ENCODE measurements around the gene RBM44.
"Not testable (repeated sequence)": the region's sequence is repeated elsewhere in the genome, so short reads cannot be mapped to it uniquely, and the experiment has no call there.

Gene RBM44

DNA sequence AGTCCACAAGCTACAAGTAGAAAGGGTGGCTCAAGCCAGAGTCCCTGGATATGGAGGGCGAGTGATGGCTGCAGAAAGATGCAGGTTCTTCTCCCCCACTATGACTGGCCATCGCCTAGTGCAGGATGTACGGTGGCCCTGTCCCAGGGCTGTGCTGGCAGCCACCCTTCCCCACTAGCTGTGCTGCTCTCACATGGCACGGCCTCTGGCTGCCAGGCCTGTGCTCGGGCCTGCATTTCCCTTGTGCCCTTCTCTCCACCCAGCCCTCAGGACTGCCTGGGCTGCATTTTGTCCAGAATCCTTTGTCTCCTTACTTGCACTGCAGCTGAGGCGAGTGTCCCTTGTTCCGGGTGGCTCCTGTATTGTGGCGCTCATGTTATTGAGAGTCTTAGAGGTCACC lies 59.2 kb downstream of the RBM44 start:
- no peak for DNase-seq (ENCODE audit: low read depth in 2 of 2, low spot score in 1 of 2)

DNA sequence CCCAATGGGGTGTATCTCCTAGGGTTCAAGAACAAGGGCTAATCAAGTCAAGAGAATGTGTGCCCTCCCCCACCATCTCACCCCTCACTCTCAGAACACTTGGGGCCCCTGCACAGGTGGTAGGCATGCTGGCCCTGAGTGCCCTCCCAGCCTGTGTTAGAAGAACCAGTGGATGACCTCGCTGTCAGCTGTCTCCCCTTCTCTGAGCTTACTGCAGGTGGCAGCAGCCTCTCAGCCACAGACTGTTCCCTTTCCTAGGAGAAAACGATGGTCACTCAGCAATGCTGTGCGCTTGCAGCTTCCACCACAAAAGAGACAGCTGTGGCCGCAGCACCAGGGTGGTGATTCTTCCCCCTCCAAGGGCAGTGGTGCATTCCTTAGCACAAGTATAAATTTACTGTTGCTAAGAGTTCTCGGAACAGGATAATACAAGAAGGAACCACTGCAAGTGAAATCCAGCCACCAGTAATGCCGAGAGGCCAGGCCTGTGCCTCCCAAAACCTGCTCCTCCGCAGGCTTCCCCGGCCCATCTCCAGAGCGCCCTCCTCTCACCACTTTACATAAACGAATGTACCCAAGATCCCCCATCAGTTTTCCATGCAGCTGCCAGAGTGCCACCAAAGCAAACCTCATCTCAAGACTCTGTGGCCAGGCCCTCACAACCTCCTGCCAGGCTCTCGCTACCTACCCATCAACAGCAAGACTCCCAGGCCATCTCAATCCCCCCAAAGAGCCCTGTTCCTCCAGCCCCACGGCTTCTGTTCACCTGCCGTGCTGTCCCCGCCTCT lies 59.9 kb downstream of the RBM44 start:
- no peak for DNase-seq (ENCODE audit: low read depth in 2 of 2, low spot score in 1 of 2)

DNA sequence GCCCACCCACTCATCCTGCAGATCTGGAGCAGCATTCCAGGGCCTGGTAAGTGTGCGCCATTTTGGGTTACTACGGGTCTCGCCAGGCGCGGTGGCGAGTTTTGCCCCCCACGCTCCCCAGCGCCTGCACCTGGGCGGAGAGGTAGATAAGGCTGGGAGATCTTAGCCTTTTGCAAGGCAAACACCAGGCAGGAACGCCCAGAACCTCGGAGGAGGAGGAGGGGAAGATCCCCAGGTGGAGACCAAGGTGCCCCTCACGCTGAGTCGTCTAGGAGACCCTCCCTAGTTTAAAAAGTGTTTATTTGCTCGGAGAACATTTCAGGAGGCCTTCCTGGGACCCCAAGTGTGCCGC lies 60.5 kb downstream of the RBM44 start:
- DNase-seq (ENCODE audit: low read depth in 2 of 2, low spot score in 1 of 2), result no peak

DNA sequence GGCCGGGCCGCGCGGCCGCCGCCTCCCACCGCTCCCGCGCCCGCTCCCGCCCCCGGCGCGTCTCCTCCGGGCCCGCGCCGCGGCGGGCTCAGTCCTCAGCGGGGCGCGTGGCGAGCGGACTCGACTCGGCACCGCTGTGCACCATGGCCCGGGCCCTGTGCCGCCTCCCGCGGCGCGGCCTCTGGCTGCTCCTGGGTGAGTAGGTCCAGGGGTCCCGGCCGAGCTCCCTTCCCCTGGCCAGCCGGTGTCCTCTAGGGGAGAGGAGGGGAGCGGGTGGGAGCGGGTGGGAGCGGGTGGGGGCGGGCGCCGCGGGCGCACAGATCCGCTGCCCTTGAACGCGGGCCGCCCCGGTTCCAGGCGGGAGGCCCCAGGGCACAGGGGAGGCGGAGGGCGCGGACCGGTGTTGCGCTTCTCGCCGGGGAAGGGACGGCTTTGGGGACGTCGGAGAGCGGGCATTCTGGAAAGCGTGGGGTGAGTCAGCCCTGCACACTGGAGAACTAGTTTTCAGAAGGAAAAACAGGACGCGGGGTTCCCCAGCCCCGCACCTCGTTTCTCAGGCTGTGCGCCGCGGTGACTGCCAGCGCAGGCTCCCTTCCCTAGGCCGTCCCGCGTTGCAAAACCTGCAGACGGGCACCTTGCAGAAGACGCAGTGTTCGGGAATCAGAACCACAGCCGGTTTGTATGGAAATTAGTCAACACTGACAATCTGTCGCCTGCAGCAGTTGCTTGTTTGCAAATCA lies 61.1 kb downstream of the RBM44 start, which contains the start of gene RAMP1:
TSS of gene RAMP1 (plus strand) at position 91 of the 740 bp plus-strand sequence. CDS start at position 144, 53 bp downstream.
- DNase-seq (ENCODE audit: low read depth in 2 of 2, low spot score in 1 of 2), result no peak

DNA sequence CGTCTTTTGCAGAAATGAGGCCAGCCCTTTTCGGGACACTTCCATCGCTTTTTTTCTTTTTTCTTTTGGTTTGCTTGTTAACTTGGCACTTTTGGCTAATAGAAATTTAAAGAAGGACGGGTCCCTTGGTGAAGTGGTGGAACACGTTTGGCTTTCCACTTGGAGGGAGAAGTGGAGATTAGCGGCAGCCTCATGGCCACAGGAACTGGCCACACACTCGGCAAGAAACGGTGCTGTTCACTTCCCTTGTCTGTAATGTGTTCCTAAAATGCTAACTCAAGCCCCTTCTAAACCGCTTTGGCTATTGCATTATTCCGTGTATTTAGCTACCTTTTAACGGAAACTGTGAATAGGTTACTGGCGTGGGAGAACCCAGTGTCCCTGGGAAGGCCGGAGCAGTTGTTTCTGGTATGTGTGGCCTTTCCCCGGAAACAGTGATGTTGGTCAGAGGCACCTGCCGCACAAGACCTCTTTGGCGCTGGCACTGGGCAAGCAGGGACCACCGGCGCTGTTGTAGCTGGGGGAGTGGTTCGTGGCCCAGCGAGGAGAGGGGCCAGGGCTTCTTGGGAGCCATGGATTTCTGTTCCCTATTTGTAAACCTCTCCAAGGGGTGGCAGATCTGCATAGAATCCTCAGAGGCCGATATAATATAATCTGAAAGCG lies 61.8 kb downstream of the RBM44 start:
- no peak for DNase-seq (ENCODE audit: low read depth in 2 of 2, low spot score in 1 of 2)

DNA sequence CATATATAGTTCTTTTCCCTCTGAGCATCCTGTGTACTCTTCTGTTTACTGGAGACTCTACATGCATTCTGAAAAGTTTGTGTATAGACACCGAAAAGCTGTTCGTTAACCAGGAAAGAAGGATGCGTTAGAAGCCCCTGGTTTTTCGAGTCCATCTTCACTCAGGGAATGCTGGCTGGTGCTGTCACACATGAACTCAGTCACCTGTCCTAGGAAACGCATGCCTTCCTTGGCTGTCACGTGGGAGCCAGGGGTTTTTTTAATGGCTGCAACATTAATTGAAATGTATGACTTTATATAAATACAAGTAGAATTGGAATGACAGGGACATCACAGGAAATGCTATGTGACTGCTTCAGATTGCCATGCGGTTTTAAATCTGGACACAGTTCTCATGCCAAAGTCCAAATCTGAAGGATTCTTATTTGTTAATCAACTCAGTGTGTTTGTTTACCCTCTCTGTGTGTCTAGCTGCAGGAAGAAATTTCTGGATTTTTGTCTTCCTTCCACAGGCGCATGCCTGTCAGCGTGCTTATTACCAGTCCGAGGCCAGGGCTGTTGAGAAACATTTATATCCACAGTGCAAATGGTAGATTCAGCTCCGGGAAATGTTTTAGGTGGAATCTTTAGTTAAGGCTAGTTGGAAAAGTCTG lies 63.4 kb downstream of the RBM44 start:
- no peak for DNase-seq (ENCODE audit: low read depth in 2 of 2, low spot score in 1 of 2)

DNA sequence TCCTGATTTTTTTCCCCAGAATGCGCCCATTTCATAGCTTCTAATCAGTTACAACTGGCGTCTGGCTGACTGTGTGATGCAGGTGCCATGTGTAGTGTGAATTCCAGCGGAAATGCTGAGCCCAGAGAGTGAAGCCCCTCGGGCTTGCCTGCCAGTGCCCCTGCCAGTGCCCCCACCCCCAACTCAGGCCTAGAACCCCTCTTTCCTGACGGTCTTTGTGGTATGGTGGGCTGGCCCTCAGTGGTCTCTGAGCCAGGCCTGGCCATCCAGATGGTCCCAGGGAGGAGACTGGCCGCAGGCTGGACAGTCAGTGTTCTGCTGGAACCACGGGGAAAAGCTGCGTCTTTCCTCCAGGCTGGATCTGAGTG lies 63.9 kb downstream of the RBM44 start:
- no peak for DNase-seq (ENCODE audit: low read depth in 2 of 2, low spot score in 1 of 2)

DNA sequence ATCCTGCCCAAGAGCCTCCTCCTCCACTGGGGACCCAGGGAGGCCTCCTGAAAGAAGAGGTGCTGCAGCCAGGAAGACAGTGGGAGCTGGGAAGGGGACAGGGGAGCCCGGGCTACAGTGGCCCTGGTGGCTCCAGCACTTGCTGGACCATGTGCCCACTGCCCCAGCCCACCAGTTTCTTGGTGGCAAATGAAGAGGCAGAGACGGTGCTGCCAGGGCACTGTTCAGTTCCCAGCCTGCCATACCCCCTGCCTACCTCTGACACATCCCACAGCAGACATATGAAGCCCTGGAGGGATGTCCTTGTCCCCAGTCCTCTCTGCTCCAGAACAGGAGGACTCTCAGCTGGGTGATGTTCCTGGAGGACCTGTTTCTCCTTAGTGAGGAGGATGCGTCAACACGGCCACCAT lies 64.5 kb downstream of the RBM44 start:
- DNase-seq (ENCODE audit: low read depth in 2 of 2, low spot score in 1 of 2), result no peak

DNA sequence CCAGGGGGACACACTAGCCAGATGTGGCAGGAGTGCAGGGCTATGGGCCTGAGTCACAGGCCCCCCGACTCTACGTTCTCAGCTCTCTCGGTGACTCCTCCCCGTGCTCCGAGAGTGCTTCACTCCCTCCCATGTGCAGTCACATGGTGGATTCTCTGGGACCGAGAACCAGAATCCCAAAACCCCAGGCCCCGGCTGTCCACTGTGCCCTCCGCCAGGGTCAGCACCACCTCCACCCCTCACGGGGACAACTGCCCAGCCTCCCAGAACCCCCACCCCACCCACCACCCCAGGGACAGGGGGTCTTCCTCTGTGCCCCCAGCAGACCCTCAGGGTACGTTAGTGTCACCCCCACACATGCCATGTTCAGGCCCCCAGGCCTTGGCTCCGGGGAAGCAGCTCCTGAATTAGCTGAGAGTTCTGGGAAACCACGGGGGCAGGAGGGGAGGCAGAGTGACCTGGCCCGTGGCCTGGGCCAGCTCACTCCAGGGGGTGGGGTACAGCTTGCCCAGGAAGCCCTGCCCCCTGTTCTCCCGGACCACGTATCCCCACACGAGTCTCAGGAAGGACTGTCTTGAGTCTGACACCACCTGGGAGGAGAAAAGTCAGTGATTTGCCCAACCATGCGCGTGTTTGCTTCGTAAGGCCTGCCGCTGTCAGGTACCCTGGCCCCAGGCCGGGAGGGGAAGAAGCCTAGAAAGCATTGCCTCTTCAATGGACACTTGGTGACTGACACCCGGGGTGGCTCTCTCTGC lies 65.3 kb downstream of the RBM44 start:
- no peak for DNase-seq (ENCODE audit: low read depth in 2 of 2, low spot score in 1 of 2)

DNA sequence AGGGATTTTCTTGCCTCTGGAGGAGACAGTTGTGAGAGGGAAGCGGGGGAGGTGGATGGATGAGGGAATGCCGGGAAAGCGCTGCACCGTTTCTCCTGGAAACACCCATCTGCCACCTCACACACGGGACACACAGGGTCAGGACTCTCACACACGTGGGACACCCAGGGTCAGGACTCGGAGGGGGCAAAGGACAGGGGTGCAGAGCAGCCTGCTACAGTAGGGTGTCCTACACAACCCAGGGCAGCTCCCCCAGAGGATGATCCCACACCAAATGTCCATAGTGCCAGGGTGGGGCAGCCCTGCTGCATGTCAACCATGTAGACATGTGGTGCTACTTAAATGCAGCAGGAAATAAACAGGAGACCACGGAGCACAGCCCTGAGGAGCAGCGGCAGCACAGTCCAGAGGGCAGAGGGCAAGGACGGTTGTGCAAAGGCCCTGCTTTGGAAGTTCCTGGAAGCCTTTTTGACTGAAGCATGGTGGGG lies 65.9 kb downstream of the RBM44 start:
- DNase-seq (ENCODE audit: low read depth in 2 of 2, low spot score in 1 of 2), result no peak

DNA sequence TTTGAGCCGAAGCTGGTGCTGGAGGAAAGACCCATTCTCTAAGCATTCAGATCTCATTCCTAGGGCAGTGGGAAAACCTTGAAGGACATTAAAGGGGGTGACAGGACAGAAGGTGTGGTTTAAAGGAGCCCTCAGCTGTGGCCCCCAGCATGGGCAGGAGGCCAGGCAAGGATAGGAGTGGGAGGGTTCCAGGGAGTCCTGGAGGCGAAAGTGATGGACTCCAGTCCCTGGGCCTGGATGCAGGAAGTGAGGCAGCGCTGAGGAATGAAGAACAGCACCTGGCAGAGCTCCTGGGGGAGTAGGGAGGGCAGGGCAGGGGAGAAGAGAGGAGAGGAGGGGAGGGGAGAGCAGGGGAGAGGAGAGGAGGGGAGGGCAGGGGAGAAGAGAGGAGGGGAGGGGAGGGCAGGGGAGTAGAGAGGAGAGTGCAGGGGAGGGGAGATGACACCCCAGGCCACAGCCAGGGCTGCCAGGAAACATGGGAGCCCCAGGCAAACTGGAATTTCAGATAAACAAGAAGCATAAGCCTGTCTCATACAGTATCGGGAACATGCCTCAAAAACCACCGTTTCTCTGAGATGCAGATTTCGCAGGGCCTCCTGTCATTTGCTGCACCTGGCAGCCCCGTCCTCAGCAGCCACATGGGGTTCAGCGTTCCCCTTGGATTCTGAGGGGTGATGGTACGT lies 66.5 kb downstream of the RBM44 start:
- DNase-seq (ENCODE audit: low read depth in 2 of 2, low spot score in 1 of 2), result no peak

DNA sequence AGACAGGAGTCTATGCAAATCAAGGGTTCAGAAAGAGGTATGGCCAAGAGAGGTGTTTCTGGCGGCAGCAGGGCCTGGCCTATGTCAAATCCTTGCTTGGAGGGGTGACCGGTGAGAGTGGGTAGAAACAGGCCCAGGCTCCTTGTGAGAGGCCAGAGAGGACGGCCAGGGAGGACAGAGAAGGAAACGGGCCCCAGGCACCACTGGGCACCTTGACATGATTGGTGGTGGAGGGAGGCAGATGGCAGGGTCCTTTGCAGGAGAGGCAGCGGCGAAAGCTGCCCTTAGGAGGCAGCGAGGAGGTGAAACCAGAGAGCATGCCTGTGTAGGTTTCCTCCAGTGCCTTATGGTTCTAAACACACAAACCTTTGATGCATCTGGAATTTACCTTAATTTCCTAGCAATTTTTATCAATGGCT lies 67.1 kb downstream of the RBM44 start:
- no peak for DNase-seq (ENCODE audit: low read depth in 2 of 2, low spot score in 1 of 2)

DNA sequence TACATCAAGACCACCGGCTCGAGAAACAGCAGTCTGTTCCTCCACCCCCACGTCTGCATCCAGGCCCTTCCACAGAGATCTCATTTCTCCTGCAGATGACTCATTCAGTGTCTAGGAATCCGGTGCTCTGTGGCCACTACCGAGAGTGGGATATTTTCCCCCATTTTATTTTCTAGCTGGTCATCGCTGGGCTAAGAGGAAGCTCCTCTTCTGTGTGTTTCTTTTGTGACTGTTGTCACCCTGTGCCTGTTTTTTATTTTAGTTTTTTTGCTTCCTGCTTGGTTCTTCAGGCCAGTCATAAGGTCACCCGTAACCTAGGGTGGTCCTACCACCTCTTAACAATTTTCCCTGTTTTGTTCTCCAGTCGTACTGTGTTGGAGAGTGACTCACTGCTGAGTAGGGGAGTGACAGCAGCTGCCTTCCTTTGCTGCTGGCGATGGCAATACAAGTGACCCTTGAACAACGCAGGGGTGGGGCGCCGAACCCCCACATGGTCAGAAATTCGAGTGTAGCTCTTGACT lies 67.6 kb downstream of the RBM44 start:
- DNase-seq (ENCODE audit: low read depth in 2 of 2, low spot score in 1 of 2), result no peak

DNA sequence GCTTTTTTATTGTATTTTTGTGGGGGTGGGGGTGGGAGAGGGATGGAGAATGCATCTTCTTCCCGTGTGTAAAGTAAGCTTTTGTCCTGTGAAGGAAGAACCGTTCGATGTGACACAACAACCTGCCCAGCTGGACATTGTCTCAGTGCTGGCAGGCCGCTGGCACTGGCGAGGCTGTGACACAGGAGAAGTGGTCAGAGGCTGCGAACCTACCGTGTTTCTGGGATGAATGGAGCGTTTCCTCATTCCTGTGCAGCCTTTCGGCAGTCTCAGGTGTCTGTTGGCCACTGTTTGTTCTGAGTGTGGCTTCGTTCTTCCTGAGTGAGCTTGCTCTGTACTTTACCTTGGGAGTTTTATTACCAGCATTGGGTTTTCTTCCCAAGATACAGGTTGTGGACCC lies 68.9 kb downstream of the RBM44 start:
- DNase-seq (ENCODE audit: low read depth in 2 of 2, low spot score in 1 of 2), result no peak

DNA sequence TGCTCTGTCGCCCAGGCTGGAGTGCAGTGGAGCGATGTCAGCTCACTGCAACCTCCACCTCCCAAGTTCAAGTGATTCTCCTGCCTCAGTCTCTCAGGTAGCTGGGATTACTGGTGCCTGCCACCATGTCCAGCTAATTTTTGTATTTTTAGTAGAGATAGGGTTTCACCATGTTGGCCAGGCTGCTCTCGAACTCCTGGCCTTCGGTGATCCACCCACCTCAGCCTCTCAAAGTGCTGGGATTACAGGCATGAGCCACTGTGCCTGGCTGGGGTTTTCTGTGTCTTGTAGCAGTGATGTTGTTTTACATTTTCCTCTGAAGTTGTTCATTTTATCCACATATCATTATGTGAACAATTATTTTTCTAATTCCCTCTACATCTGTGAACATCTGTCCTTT lies 69.5 kb downstream of the RBM44 start:
- DNase-seq (ENCODE audit: low read depth in 2 of 2, low spot score in 1 of 2), result not testable (repeated sequence)

DNA sequence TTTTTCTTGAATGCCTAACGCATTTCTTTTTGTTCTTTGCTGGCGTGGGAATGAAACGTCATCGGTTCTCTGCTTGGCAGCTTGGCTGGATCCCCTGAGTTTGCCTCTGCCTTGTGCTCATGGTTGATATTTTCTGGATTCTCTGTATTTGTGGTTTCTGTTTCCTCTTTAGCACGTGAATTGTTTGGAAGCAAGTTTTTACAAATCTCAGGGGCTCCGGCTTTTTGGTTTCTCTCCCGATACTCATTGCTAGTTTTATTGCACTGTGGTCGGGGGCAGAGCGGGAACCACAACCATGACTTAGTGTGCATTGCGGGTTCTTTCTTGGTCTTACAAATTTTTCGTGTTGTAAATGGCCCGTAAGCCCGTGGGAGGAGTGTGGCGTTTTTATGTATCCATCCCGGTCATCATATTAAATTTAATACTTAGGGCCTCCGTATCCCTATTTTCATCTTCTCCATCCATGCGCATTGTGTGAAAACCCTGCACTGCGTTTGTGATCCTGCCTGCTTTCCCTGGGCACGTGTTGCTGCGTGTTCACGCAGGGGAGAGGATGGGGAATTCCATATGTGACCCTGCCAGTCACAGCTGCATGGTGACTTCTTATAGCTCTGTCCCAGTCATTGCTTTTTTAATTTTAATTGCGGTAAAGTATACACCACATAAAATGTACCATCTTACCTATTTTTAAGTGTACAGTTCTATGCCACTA lies 70.2 kb downstream of the RBM44 start:
- no peak for DNase-seq (ENCODE audit: low read depth in 2 of 2, low spot score in 1 of 2)

DNA sequence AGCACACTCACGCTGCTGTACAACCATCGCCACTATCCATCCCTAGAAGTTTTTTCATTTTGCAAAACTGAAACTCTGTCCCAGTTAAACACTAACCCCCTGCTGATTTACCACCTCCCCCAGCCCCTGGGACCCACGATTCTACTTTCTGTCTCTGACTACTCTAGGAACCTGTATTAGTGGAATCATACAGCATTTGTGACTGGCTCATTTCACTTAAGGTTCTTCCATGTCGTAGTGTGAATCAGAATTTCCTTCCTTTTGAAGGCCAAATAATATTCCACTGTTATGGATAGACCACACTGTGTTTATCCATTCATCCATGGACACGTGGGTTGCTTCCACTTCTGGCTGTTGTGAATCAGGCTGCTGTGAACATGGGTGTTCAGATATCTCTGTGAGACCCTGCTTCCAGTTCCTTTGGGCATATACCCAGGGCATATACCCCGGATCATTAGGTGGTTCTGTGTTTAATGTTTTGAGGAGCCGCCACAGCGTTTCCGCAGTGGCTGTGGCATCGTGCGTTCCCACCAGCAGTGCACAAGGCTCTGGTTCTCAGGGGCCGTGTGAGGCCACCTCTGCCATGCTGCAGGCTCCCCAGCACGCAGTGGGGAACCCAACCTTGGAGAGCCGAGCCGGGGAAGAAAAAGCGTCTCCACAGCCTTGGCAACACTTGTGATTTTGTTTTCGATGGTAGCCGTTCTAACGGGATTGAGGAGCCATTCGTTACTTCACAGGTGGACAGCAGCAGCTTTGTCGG lies 70.9 kb downstream of the RBM44 start:
- no peak for DNase-seq (ENCODE audit: low read depth in 2 of 2, low spot score in 1 of 2)

DNA sequence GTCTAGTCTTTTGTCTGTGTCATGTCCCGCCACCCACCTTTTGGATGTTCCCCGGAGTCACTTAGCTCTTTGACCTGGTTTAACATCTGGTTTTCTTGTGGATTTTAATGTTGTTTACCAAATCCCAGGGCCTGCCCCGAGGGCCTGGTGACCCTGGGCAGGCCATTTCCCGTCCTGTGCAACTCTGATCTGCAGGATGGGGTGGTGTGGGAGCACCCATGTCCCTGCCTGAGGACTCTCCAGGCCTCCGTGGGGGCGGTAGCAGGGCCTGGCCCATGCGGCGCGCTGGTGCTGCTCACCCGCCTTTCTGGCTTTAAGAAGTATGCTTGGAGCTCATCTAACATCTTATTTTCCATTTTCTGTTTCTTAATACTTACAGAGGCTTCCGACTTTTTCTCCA lies 71.5 kb downstream of the RBM44 start:
- DNase-seq (ENCODE audit: low read depth in 2 of 2, low spot score in 1 of 2), result no peak
